G401 (cell line): Measurements from ENCODE around the gene BTRC. TPM values are rescaled to one million over a fixed set of nuclear protein-coding genes. Genes with fewer than 3 reads are reported as not detected.
"Not testable (repeated sequence)": the region's sequence is repeated elsewhere in the genome, so short reads cannot be mapped to it uniquely, and the experiment has no call there.

ENCODE experiments used
- DNase-seq: peaks from one replicate; pipeline ENCODE4 v3.0.0-alpha.2; 2015; ENCODE audit warnings: low spot score
- in situ Hi-C: cut with HindIII; loops from 2 replicates; pipeline ENCODE4 v1.10.0; 2016; ENCODE audit warnings: low sequenced_read_pairs, mixed read lengths
- total RNA-seq: library from RNA; depleted of rRNA; stranded (reverse); fragments of >200 nt; shearing (Covaris generic); gene quantifications from 2 replicates; pipeline ENCODE4 v1.2.3, GENCODE V29; 2014; rRNA removed

Gene BTRC
- total RNA-seq, 1 experiment from 2014 or later, result 21.0 TPM

DNA sequence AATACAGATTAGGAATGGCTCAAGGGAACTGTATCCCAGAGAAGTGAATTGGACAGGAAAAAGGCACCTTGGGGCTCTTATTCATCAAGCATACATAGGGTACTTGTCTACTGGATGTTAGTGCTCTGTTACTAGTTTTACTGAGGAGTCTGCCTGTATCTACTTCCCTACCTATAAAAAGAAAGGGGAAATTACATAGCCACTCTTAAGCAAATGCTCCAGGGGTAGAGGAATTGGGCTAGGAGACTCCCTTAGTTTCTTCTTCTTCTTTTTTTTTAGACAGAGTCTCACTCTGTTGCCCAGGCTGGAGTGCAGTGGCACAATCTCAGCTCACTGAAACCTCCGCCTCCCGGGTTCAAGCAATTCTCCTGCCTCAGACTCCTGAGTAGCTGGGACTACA lies 239.4 kb downstream of the BTRC start:
- DNase-seq, result not testable (repeated sequence)
- in situ Hi-C loops, result loop anchor here (25.0 kb wide), 1 partner anchor 306 kb away; no protein-coding TSS in a partner anchor

DNA sequence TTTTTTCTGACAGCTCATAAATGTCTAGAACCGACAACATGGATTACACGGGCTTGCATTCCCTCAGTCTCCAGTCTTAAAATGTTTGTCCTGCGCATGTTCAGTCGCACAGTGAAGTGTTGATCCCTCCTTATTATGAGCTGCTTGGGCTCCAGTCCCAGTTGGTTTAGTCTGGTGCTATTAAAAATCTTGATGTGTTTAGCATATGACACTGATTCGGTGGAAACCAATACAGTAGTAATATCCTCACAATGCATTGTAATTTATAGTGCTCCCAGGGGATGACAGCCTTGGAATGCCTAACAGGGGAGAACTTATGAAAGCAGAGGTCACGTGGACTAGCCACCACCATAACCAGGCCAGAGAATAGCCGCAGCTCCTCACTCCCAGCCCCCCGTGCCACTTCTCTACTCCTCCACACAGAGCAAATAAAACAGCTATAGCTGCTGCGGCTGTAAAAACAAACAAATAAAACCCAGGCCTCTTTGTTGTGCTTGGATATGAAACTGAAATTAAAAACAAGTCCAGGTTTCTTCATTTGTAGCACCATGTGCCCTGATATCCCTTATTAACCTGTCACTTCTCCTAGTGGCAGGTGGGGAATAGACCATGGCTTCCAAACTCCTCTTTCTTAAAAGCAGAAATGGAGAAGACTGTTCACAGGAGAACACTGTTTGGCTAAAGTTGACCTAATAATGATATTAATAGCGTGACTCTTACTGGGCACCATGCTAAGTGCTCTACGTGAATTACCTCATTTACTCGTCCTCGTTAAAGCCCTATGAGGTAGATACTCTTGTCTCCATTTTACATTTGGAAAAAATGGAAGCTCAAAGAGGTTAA lies 241.8 kb downstream of the BTRC start:
- DNase-seq, result peak; percentile 77
- in situ Hi-C loops, result loop anchor here (25.0 kb wide), 1 partner anchor 309 kb away; no protein-coding TSS in a partner anchor

DNA sequence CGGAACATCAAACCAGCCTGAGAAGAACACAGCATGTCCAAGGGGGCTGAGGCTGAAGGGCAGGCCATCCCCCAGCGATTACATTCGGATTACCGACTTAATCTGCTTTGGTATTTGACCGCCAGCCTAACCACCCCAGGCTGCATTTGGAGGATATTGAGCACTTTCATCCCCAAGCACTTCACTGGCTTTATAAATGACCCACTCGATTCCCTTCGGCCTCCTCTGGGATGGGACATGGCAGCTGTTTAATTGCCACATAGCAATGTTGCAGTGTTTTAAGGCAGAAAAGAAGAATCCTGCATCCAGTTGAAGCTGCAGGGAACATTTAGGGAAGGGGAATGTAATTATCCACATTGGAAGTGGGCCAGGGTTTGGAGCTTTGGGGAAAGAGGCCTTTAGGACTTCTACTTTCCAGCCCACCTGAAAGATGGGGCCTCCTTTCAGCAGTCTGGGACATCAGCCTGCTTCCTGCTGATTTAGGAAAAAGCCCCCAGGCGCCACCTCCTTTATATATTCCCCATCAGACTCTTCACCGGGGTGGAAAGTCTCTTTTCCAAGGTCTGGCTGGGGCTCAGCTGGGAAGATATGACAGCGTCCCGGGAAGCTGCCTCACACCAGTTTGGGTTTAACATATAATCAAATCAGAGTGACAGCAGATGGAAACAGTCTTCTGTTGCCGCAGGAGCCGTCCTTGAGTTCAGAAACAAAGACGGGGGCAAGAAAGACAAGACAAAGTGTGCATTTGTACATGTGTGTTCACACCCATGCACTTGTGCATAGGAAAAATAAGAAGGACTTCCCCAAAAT lies 243.3 kb downstream of the BTRC start:
- in situ Hi-C loops, result loop anchor here (25.0 kb wide), 1 partner anchor 310 kb away; no protein-coding TSS in a partner anchor
- DNase-seq, result peak; percentile 67

DNA sequence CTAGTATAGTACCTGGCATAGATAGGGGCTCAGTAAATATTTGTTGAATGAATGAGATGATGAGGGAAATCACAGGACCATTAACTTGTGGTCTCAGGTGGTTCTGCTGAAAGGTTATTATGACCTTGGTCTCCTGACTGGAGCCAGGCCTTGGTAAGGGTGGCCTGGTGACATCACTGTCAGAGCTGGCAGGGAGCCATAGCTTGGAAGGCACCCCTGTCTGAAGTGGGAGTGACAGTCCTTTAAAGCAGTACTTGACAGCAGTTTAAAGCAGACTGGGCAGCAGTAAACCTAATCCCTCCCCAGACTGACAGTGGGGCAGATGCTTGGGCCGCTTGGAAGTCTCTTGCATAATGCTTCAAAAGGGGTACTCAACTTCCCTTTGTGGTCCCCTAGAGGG lies 247.6 kb downstream of the BTRC start:
- DNase-seq, result no peak
- in situ Hi-C loops, result no loop called here

DNA sequence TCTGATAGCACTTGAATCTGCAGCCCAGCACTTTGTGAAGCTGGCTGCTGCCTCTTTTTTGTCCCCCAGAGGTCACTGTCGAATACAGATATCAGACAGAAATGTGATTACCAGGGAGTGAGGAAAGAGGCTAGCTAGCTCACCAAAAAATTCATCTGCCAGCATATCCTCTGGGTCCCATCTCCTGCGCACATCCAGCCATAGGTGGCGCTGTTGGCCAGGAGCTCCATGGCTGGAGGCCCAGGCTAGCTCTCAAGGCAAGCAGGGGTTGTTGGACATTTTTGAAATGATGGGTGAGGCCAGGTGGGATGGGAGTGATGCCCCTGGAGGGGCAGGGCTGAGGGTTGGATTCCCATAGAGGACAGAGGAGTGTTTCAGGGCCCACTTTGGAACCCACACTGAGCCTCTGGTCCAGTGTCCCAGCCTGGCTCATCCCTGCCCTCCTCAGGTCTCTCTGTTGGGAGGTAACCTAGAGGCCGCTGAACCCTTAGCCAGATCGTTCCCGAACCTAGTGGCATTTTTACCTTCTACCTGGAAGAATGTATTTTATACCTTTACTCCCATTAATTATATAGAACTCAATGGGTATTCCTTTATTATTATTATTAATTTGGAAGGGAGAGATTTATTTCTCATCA lies 248.9 kb downstream of the BTRC start:
- in situ Hi-C loops, result no loop called here
- DNase-seq, result peak; percentile 88

Other genes with a start within 250 kb of the BTRC start
- gene TLX1, start 222.9 kb upstream of the BTRC start, total RNA-seq, result 0.14 TPM in 1 of 2 replicates, not detected in the other
- gene LBX1, start 124.7 kb upstream of the BTRC start, total RNA-seq, result 17.5 and 32.2 TPM in 2 replicates
- 87.8 and 94.8 TPM in 2 replicates for gene POLL, start 234.1 kb downstream of the BTRC start, total RNA-seq
- 361 and 419 TPM in 2 replicates for gene DPCD, start 234.2 kb downstream of the BTRC start, total RNA-seq